SK-N-SH (cell line): ENCODE measurements around the gene SBNO1. TPM values are rescaled to one million over a fixed set of nuclear protein-coding genes. Genes with fewer than 3 reads are reported as not detected.

Experiments used
- CTCF ChIA-PET: fragments of 300-600, 350-600 bp; formaldehyde crosslinking; extraction: SDS; loops from one replicate; lab custom pipeline; 2021; lab: Yijun Ruan, JAX
- POLR2A ChIA-PET: fragments of 350-600 bp; sonication (Branson Sonifier 250); formaldehyde crosslinking; extraction: SDS; loops from one replicate; lab custom pipeline; 2020; ENCODE audit warnings: antibody characterized with exemption, inconsistent platforms; lab: Yijun Ruan, JAX
- DNase-seq: peaks from one replicate; pipeline ENCODE4 v3.0.0; 2012
- H2AFZ ChIP-seq: fragments of 200-600 bp; sonication (generic); 2 replicates; pipeline ENCODE4 v1.8.1; 2016; ENCODE audit warnings: antibody characterized with exemption, mild to moderate bottlenecking, low read depth
- H3F3A ChIP-seq: fragments of 200-600 bp; sonication (generic); replicated peaks from 2 replicates; pipeline ENCODE3; 2016; ENCODE audit warnings: antibody characterized with exemption, mild to moderate bottlenecking; ENCODE audit not compliant: insufficient read depth
- H3K27ac ChIP-seq, 2 experiments: fragments of 200-500 bp in 1 of 2; fragments of 200-600 bp in 1 of 2; sonication (Bioruptor generic) in 1 of 2; sonication (generic), shearing (Covaris generic) in 1 of 2; 2 replicates each; pipeline versions ENCODE4 v1.5.1 to v1.6.1; 2014 to 2016; ENCODE audit warnings: low read depth in 2 of 2, inconsistent platforms in 1 of 2, low read length in 1 of 2, mild to moderate bottlenecking in 1 of 2, mixed read lengths in 1 of 2
- H3K27me3 ChIP-seq: fragments of 200-600 bp; sonication (generic), shearing (Covaris generic); 2 replicates; pipeline ENCODE4 v1.6.1; 2016; ENCODE audit warnings: mixed run types; ENCODE audit not compliant: insufficient read depth
- H3K36me3 ChIP-seq, 2 experiments: fragments of 200-500 bp in 1 of 2; fragments of 200-600 bp in 1 of 2; sonication (Bioruptor generic) in 1 of 2; sonication (generic) in 1 of 2; replicated peaks in 1 of 2; 2 replicates each; pipeline versions ENCODE3 to v1.5.1; 2014 to 2016; ENCODE audit warnings: low read length in 1 of 2, mild to moderate bottlenecking in 1 of 2; ENCODE audit not compliant: insufficient read depth in 2 of 2, control insufficient read depth in 1 of 2
- H3K4me1 ChIP-seq, 2 experiments: fragments of 200-500 bp in 1 of 2; fragments of 200-600 bp in 1 of 2; sonication (Bioruptor generic) in 1 of 2; sonication (generic), shearing (Covaris generic) in 1 of 2; 2 replicates each; pipeline versions ENCODE4 v1.5.1 to v1.6.1; 2014 to 2016; ENCODE audit warnings: low read depth in 1 of 2, low read length in 1 of 2, mixed run types in 1 of 2; ENCODE audit not compliant: insufficient read depth in 2 of 2, control insufficient read depth in 1 of 2
- H3K4me2 ChIP-seq: fragments of 200-600 bp; sonication (generic), shearing (Covaris generic); 2 replicates; pipeline ENCODE4 v1.6.1; 2017; ENCODE audit warnings: mixed run types
- H3K4me3 ChIP-seq, 2 experiments: fragments of 200-500 bp in 1 of 2; fragments of 200-600 bp in 1 of 2; sonication (Bioruptor generic) in 1 of 2; sonication (generic), shearing (Covaris generic) in 1 of 2; 2 replicates each; pipeline versions ENCODE4 v1.5.1 to v1.8.1; 2014 to 2016; ENCODE audit warnings: low read depth in 2 of 2, inconsistent platforms in 1 of 2, low read length in 1 of 2, mild to moderate bottlenecking in 1 of 2, mixed read lengths in 1 of 2, moderate library complexity in 1 of 2
- H3K79me2 ChIP-seq: fragments of 200-600 bp; sonication (generic); 2 replicates; pipeline ENCODE4 v1.8.1; 2017; ENCODE audit warnings: mild to moderate bottlenecking; ENCODE audit not compliant: insufficient read depth
- H3K9ac ChIP-seq: fragments of 200-600 bp; sonication (generic); 2 replicates; pipeline ENCODE4 v1.6.1; 2017; ENCODE audit warnings: mixed run types
- H3K9me2 ChIP-seq: fragments of 200-600 bp; sonication (generic); 2 replicates; pipeline ENCODE4 v1.6.1; 2017; ENCODE audit warnings: mixed run types
- H3K9me3 ChIP-seq: fragments of 200-600 bp; sonication (generic); 2 replicates; pipeline ENCODE4 v1.6.1; 2017; ENCODE audit warnings: mixed run types, mild to moderate bottlenecking, moderate library complexity
- H4K20me1 ChIP-seq: fragments of 200-600 bp; sonication (generic); 2 replicates; pipeline ENCODE4 v1.6.1; 2017; ENCODE audit warnings: mild to moderate bottlenecking, mixed run types; ENCODE audit not compliant: insufficient read depth
- ELF1 ChIP-seq: IDR thresholded peaks from 2 replicates; pipeline ENCODE4 v1.4.0; 2012
- GATA2 ChIP-seq: sonication (generic); formaldehyde crosslinking; IDR thresholded peaks from 2 replicates; pipeline ENCODE4 v1.5.0; 2020; ENCODE audit warnings: mild to moderate bottlenecking, missing genetic modification reagents
- NFIC ChIP-seq: IDR thresholded peaks from 2 replicates; pipeline ENCODE4 v1.4.0; 2012; ENCODE audit warnings: borderline replicate concordance
- NRF1 ChIP-seq: IDR thresholded peaks from 2 replicates; pipeline ENCODE4 v1.6.1; 2012; ENCODE audit warnings: low read depth, mild to moderate bottlenecking, low read length
- POLR2AphosphoS5 ChIP-seq: IDR thresholded peaks from 2 replicates; pipeline ENCODE4 v1.6.1; 2012; ENCODE audit warnings: low read depth, low read length
- RAD21 ChIP-seq: IDR thresholded peaks from 2 replicates; pipeline ENCODE4 v1.6.1; 2012; ENCODE audit warnings: mild to moderate bottlenecking, low read length
- RFX5 ChIP-seq: IDR thresholded peaks from 2 replicates; pipeline ENCODE4 v1.6.1; 2012; ENCODE audit warnings: mild to moderate bottlenecking, improper control_type of control experiment, low read length
- RXRA ChIP-seq: IDR thresholded peaks from 2 replicates; pipeline ENCODE4 v1.4.0; 2012; ENCODE audit warnings: low read depth, mild to moderate bottlenecking, borderline replicate concordance
- SIN3A ChIP-seq: IDR thresholded peaks from 2 replicates; pipeline ENCODE4 v1.6.1; 2012; ENCODE audit warnings: low read depth, mild to moderate bottlenecking, low read length, moderate library complexity, borderline replicate concordance
- SMC3 ChIP-seq: IDR thresholded peaks from 2 replicates; pipeline ENCODE4 v1.6.1; 2012; ENCODE audit warnings: low read depth, low read length, improper control_type of control experiment
- TAF1 ChIP-seq: IDR thresholded peaks from 2 replicates; pipeline ENCODE4 v1.6.1; 2012; ENCODE audit warnings: low read depth, mild to moderate bottlenecking, low read length, moderate library complexity, borderline replicate concordance
- TCF12 ChIP-seq: IDR thresholded peaks from 2 replicates; pipeline ENCODE4 v1.4.0; 2012
- TEAD4 ChIP-seq: IDR thresholded peaks from 2 replicates; pipeline ENCODE4 v1.4.0; 2012; ENCODE audit warnings: mild to moderate bottlenecking, borderline replicate concordance; ENCODE audit not compliant: insufficient read depth
- USF1 ChIP-seq: IDR thresholded peaks from 2 replicates; pipeline ENCODE4 v1.4.0; 2012; ENCODE audit warnings: low read depth, borderline replicate concordance
- USF2 ChIP-seq: fragments of 150-350 bp; IDR thresholded peaks from 2 replicates; pipeline ENCODE4 v1.6.1; 2017; ENCODE audit warnings: antibody characterized with exemption, low read length, low read depth, borderline replicate concordance
- ZBTB33 ChIP-seq: IDR thresholded peaks from 2 replicates; pipeline ENCODE4 v1.4.0; 2012; ENCODE audit warnings: low read depth, borderline replicate concordance
- WGBS: methylation state at CpG from one replicate; pipeline ENCODE4 v1.1.6; 2017; ENCODE audit warnings: low lambda C conversion rate; 5-methylcytosine and 5-hydroxymethylcytosine counted together
- polyA plus RNA-seq, 3 experiments: library from polyadenylated mRNA; depleted of rRNA; stranded (reverse); fragments of >200 nt; gene quantifications; 2 replicates each; pipeline ENCODE4 v1.2.3, GENCODE V29; 2012

The SBNO1 gene
- polyA plus RNA-seq, 1 of the 3 experiments (the other 2 are of a cell fraction): 4.5 TPM

- no peaks in the 10 kb centered on the region for H3K9me2 ChIP-seq
- no peaks in the 10 kb centered on the region for H3K4me1 ChIP-seq
- WGBS: 93% methylated on average over 15 of the region's 15 CpGs
- ChIA-PET CTCF (no interaction called here), POLR2A (no interaction called here)
- TF ChIP-seq RFX5 (no peak), USF2 (no peak)
- no peak overlapping the region for H3K4me2 ChIP-seq
- H2AFZ ChIP-seq: no peak overlapping the region
- H3K9ac ChIP-seq: no peak overlapping the region
- no peak for DNase-seq
- H3K36me3 ChIP-seq: peaks cover 43 to 49% of the 10 kb centered on the region in 2 experiments
- H3F3A ChIP-seq: peaks cover 4% of the 10 kb centered on the region
- H4K20me1 ChIP-seq: peaks cover 39% of the 10 kb centered on the region
- no peaks in the 10 kb centered on the region for H3K9me3 ChIP-seq
- no peak overlapping the region for H3K27ac ChIP-seq
- no peaks in the 10 kb centered on the region for H3K27me3 ChIP-seq
- H3K79me2 ChIP-seq: peaks cover 73% of the 10 kb centered on the region
- no peak overlapping the region for H3K4me3 ChIP-seq
Observed at GRCh38 chr12:123401753-123402683, 37.4 kb upstream of the SBNO1 start.

GRCh38 chr12:123399255-123399617 is 34.6 kb upstream of the SBNO1 start:
- Histone ChIP-seq H3K9me3 (no peaks in the 10 kb centered on the region), H3K4me3 (no peak overlapping the region), H4K20me1 (peaks cover 54% of the 10 kb centered on the region), H3K36me3 (peaks cover 51 to 58% of the 10 kb centered on the region in 2 experiments), H3K27me3 (no peaks in the 10 kb centered on the region), H2AFZ (no peak overlapping the region), H3K4me1 (no peaks in the 10 kb centered on the region), H3K79me2 (peaks cover 94% of the 10 kb centered on the region), H3K9me2 (no peaks in the 10 kb centered on the region), H3K4me2 (no peak overlapping the region), H3K9ac (no peak overlapping the region), H3K27ac (no peak overlapping the region), H3F3A (peaks cover 3% of the 10 kb centered on the region)
- TF ChIP-seq RFX5: no peak
- TF ChIP-seq RXRA: no peak
- TF ChIP-seq ELF1: no peak
- no peak for TF ChIP-seq NFIC
- TF ChIP-seq USF1: no peak
- TF ChIP-seq SIN3A: no peak
- no peak for TF ChIP-seq TAF1
- no peak for TF ChIP-seq TCF12
- no peak for TF ChIP-seq GATA2
- no peak for TF ChIP-seq TEAD4
- TF ChIP-seq RAD21: no peak
- no peak for TF ChIP-seq ZBTB33
- TF ChIP-seq SMC3: no peak
- no peak for TF ChIP-seq NRF1
- no peak for TF ChIP-seq POLR2AphosphoS5
- no peak for DNase-seq
- 98% methylated on average over 5 of the region's 6 CpGs for WGBS
- ChIA-PET POLR2A (no interaction called here), CTCF (no interaction called here)
